GM23338 (cell line): Measurements from ENCODE around the gene FTO. TPM values are rescaled to one million over a fixed set of nuclear protein-coding genes. Genes with fewer than 3 reads are reported as not detected.

Experiments used
- ATAC-seq: fragments of 200-7000 bp; cut with Tn5 transposase; 3 replicates; pipeline ENCODE4 v1.9.1; 2020
- DNase-seq: peaks from one replicate; pipeline ENCODE4 v3.0.0-alpha.2; 2015; ENCODE audit warnings: low spot score
- H2AFZ ChIP-seq: fragments of 200-600 bp; sonication (generic); 2 replicates; pipeline ENCODE4 v1.8.0; 2016; ENCODE audit warnings: antibody characterized with exemption, mild to moderate bottlenecking, moderate library complexity
- H3F3A ChIP-seq: fragments of 200-600 bp; sonication (generic); replicated peaks from 2 replicates; pipeline ENCODE4 v1.8.0; 2017; ENCODE audit warnings: antibody characterized with exemption, mixed run types, low read depth
- H3K27ac ChIP-seq: fragments of 200-600 bp; sonication (generic); 2 replicates; pipeline ENCODE4 v1.6.1; 2016; ENCODE audit warnings: low read depth
- H3K27me3 ChIP-seq: fragments of 200-600 bp; sonication (generic); 2 replicates; pipeline ENCODE4 v1.8.0; 2016; ENCODE audit warnings: mild to moderate bottlenecking, mixed run types, moderate library complexity; ENCODE audit not compliant: insufficient read depth
- H3K36me3 ChIP-seq: fragments of 200-600 bp; sonication (generic); 2 replicates; pipeline ENCODE4 v1.8.0; 2016; ENCODE audit warnings: mild to moderate bottlenecking; ENCODE audit not compliant: insufficient read depth
- H3K4me1 ChIP-seq: fragments of 200-600 bp; sonication (generic); 2 replicates; pipeline ENCODE4 v1.8.0; 2016; ENCODE audit warnings: mild to moderate bottlenecking, moderate library complexity; ENCODE audit not compliant: insufficient read depth
- H3K4me2 ChIP-seq: fragments of 200-600 bp; sonication (generic); 2 replicates; pipeline ENCODE4 v1.7.1; 2017; ENCODE audit warnings: mixed run types
- H3K4me3 ChIP-seq: fragments of 200-600 bp; sonication (generic); 2 replicates; pipeline ENCODE4 v1.6.1; 2016; ENCODE audit warnings: mixed run types
- H3K79me2 ChIP-seq: fragments of 200-600 bp; sonication (generic); replicated peaks from 2 replicates; pipeline ENCODE4 v1.8.0; 2017; ENCODE audit warnings: mild to moderate bottlenecking; ENCODE audit not compliant: insufficient read depth
- H3K9me2 ChIP-seq: fragments of 200-600 bp; sonication (generic); 2 replicates; pipeline ENCODE4 v1.8.0; 2017; ENCODE audit not compliant: insufficient read depth
- H4K20me1 ChIP-seq: fragments of 200-600 bp; sonication (generic); replicated peaks from 2 replicates; pipeline ENCODE4 v1.8.0; 2017; ENCODE audit warnings: mild to moderate bottlenecking; ENCODE audit not compliant: insufficient read depth
- H3K27ac Mint-ChIP-seq: 2 replicates; pipeline ENCODE4 v1.8.0; 2020; ENCODE audit warnings: inconsistent platforms, mild to moderate bottlenecking, moderate library complexity, mixed read lengths
- H3K27me3 Mint-ChIP-seq: 3 replicates; pipeline ENCODE4 v1.8.0; 2022; ENCODE audit warnings: low read depth, mild to moderate bottlenecking, moderate library complexity, mixed read lengths, inconsistent platforms; ENCODE audit not compliant: insufficient read depth, poor library complexity
- H3K36me3 Mint-ChIP-seq: 3 replicates; pipeline ENCODE4 v1.8.0; 2021; ENCODE audit warnings: low read depth, mild to moderate bottlenecking, inconsistent platforms, moderate library complexity, mixed read lengths
- H3K4me1 Mint-ChIP-seq: 3 replicates; pipeline ENCODE4 v1.8.0; 2020; ENCODE audit warnings: mild to moderate bottlenecking, inconsistent platforms, mixed read lengths
- H3K4me3 Mint-ChIP-seq: 3 replicates; pipeline ENCODE4 v1.8.0; 2021; ENCODE audit warnings: moderate library complexity, mild to moderate bottlenecking, inconsistent platforms, mixed read lengths
- H3K9me3 Mint-ChIP-seq: 3 replicates; pipeline ENCODE4 v1.8.0; 2020; ENCODE audit warnings: moderate library complexity, mild to moderate bottlenecking, inconsistent platforms, mixed read lengths
- JUNB ChIP-seq: IDR thresholded peaks from one replicate; pipeline ENCODE4 v1.6.1; 2016; ENCODE audit warnings: antibody characterized with exemption; ENCODE audit not compliant: unreplicated experiment
- POLR2AphosphoS5 ChIP-seq: IDR thresholded peaks from 2 replicates; pipeline ENCODE4 v1.6.1; 2016; ENCODE audit warnings: antibody characterized with exemption, low read depth
- ZNF114 ChIP-seq: fragments of 250-450 bp; sonication (Bioruptor Pico); IDR thresholded peaks from 2 replicates; pipeline ENCODE4 v1.5.0; 2020; ENCODE audit warnings: mild to moderate bottlenecking, moderate library complexity
- polyA plus RNA-seq: library from polyadenylated mRNA; unstranded; fragments of >200 nt; fragmentation: Nextera tagmentation; extraction: Ambion mirVana; gene quantifications from 2 replicates; pipeline ENCODE4 v1.2.1, GENCODE V29; 2016
- total RNA-seq: library from RNA; depleted of rRNA; stranded (reverse); fragments of >200 nt; shearing (Covaris generic); gene quantifications from 2 replicates; pipeline ENCODE4 v1.2.3, GENCODE V29; 2014
- TF ChIP-seq, protein P1 (sequence below): fragments of 250-450 bp; sonication (Bioruptor Pico); IDR thresholded peaks from 2 replicates; pipeline ENCODE4 v1.5.0; 2020; ENCODE audit warnings: mild to moderate bottlenecking, moderate library complexity
- TF ChIP-seq, protein P2 (sequence below): IDR thresholded peaks from 2 replicates; pipeline ENCODE4 v1.6.1; 2016; ENCODE audit warnings: antibody characterized with exemption
- TF ChIP-seq, protein P3 (sequence below), 2 experiments: fragments of 200-600 bp in 1 of 2; sonication (generic) in 1 of 2; conservative IDR thresholded peaks; 2 replicates each; pipeline versions ENCODE4 v1.5.1 to v1.6.1; 2016 to 2017; ENCODE audit warnings: antibody characterized with exemption in 2 of 2, low read depth in 2 of 2, mild to moderate bottlenecking in 2 of 2, moderate library complexity in 1 of 2

Gene FTO
- total and polyA plus RNA-seq, 2 experiments from 2014 or later: 17.7 to 69.6 TPM

DNA sequence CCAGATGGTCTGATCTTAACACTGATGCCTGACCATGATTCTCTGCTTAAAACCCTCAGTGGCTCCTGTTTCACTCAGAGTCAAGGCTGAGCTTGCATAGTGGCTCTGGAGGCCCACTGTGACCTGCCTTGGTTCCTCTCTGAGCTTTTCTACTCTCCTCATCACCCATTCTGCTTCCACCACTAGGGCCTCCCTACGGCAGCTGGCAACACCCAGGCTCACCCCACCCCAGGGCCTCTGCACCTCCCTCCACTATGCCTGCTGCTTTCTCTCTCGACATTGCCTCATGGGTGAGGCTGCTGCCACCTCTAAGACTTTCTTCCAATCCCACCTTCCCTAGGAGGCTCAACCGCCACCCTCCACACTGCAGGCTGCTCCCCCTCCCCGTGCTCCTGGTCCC is 455.0 kb downstream of the FTO start (continued):
- TF ChIP-seq, protein P1, sequence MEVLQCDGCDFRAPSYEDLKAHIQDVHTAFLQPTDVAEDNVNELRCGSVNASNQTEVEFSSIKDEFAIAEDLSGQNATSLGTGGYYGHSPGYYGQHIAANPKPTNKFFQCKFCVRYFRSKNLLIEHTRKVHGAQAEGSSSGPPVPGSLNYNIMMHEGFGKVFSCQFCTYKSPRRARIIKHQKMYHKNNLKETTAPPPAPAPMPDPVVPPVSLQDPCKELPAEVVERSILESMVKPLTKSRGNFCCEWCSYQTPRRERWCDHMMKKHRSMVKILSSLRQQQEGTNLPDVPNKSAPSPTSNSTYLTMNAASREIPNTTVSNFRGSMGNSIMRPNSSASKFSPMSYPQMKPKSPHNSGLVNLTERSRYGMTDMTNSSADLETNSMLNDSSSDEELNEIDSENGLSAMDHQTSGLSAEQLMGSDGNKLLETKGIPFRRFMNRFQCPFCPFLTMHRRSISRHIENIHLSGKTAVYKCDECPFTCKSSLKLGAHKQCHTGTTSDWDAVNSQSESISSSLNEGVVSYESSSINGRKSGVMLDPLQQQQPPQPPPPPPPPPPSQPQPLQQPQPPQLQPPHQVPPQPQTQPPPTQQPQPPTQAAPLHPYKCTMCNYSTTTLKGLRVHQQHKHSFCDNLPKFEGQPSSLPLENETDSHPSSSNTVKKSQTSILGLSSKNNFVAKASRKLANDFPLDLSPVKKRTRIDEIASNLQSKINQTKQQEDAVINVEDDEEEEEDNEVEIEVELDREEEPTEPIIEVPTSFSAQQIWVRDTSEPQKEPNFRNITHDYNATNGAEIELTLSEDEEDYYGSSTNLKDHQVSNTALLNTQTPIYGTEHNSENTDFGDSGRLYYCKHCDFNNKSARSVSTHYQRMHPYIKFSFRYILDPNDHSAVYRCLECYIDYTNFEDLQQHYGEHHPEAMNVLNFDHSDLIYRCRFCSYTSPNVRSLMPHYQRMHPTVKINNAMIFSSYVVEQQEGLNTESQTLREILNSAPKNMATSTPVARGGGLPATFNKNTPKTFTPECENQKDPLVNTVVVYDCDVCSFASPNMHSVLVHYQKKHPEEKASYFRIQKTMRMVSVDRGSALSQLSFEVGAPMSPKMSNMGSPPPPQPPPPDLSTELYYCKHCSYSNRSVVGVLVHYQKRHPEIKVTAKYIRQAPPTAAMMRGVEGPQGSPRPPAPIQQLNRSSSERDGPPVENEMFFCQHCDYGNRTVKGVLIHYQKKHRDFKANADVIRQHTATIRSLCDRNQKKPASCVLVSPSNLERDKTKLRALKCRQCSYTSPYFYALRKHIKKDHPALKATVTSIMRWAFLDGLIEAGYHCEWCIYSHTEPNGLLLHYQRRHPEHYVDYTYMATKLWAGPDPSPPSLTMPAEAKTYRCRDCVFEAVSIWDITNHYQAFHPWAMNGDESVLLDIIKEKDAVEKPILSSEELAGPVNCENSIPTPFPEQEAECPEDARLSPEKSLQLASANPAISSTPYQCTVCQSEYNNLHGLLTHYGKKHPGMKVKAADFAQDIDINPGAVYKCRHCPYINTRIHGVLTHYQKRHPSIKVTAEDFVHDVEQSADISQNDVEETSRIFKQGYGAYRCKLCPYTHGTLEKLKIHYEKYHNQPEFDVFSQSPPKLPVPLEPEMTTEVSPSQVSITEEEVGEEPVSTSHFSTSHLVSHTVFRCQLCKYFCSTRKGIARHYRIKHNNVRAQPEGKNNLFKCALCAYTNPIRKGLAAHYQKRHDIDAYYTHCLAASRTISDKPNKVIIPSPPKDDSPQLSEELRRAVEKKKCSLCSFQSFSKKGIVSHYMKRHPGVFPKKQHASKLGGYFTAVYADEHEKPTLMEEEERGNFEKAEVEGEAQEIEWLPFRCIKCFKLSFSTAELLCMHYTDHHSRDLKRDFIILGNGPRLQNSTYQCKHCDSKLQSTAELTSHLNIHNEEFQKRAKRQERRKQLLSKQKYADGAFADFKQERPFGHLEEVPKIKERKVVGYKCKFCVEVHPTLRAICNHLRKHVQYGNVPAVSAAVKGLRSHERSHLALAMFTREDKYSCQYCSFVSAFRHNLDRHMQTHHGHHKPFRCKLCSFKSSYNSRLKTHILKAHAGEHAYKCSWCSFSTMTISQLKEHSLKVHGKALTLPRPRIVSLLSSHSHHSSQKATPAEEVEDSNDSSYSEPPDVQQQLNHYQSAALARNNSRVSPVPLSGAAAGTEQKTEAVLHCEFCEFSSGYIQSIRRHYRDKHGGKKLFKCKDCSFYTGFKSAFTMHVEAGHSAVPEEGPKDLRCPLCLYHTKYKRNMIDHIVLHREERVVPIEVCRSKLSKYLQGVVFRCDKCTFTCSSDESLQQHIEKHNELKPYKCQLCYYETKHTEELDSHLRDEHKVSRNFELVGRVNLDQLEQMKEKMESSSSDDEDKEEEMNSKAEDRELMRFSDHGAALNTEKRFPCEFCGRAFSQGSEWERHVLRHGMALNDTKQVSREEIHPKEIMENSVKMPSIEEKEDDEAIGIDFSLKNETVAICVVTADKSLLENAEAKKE: no peak

DNA sequence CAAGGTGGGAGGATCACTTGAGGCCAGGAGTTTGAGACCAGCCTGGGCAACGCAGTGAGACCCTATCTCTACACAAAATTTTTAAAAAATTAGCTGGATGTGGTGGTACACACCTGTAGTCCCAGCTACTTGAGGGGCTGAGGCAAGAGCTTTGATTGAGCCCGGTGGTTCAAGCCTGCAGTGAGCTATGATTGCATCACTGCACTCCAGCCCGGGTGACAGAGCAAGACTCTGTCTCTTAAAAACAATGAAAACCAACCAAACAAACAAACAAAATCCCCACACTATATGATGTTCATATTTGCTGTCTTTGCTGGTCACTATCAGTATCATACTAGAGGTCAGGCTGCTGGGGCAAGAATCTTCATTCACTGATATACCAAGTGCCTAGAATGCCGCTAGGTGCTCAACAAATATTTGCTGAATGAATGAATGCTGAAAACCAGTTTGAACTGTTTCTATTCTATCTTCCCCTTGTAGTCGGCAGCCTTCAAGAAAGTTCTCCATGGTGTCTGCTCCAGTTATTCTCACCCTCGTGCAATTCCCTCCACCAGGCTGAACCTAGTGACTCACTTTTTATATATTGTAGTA is 455.6 kb downstream of the FTO start:
- DNase-seq (no peak), ATAC-seq (no peak)
- Histone ChIP-seq H2AFZ (no peak overlapping the region), H4K20me1 (no peaks in the 10 kb centered on the region), H3F3A (no peaks in the 10 kb centered on the region), H3K4me3 (no peak overlapping the region), H3K27ac (no peak overlapping the region), H3K36me3 (no peaks in the 10 kb centered on the region), H3K79me2 (no peaks in the 10 kb centered on the region), H3K4me1 (no peaks in the 10 kb centered on the region), H3K9me2 (no peaks in the 10 kb centered on the region; the same call in 1 of the 2 replicates), H3K27me3 (no peaks in the 10 kb centered on the region), H3K4me2 (no peak overlapping the region)
- H3K36me3 Mint-ChIP-seq: no peaks in the 10 kb centered on the region; the same call in 2 of the 3 replicates
- H3K27me3 Mint-ChIP-seq: peaks cover 4% of the 10 kb centered on the region
- peaks cover 14% of the 10 kb centered on the region for H3K9me3 Mint-ChIP-seq
- no peak overlapping the region for H3K4me3 Mint-ChIP-seq
- no peak overlapping the region for H3K27ac Mint-ChIP-seq
- H3K4me1 Mint-ChIP-seq: no peaks in the 10 kb centered on the region
- TF ChIP-seq, protein P2, sequence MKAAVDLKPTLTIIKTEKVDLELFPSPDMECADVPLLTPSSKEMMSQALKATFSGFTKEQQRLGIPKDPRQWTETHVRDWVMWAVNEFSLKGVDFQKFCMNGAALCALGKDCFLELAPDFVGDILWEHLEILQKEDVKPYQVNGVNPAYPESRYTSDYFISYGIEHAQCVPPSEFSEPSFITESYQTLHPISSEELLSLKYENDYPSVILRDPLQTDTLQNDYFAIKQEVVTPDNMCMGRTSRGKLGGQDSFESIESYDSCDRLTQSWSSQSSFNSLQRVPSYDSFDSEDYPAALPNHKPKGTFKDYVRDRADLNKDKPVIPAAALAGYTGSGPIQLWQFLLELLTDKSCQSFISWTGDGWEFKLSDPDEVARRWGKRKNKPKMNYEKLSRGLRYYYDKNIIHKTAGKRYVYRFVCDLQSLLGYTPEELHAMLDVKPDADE: no peak
- TF ChIP-seq, protein P1: no peak
- TF ChIP-seq ZNF114 (CRISPR knock-in tag) (no peak), POLR2AphosphoS5 (no peak), JUNB (no peak)
- TF ChIP-seq, protein P3, sequence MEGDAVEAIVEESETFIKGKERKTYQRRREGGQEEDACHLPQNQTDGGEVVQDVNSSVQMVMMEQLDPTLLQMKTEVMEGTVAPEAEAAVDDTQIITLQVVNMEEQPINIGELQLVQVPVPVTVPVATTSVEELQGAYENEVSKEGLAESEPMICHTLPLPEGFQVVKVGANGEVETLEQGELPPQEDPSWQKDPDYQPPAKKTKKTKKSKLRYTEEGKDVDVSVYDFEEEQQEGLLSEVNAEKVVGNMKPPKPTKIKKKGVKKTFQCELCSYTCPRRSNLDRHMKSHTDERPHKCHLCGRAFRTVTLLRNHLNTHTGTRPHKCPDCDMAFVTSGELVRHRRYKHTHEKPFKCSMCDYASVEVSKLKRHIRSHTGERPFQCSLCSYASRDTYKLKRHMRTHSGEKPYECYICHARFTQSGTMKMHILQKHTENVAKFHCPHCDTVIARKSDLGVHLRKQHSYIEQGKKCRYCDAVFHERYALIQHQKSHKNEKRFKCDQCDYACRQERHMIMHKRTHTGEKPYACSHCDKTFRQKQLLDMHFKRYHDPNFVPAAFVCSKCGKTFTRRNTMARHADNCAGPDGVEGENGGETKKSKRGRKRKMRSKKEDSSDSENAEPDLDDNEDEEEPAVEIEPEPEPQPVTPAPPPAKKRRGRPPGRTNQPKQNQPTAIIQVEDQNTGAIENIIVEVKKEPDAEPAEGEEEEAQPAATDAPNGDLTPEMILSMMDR (conservative IDR thresholded peaks at IDR 0.05; ENCODE audit: low read depth in 2 of 2): no peak
